IMR-90 (cell line): ENCODE measurements around the gene TMEFF1. TPM values are rescaled to one million over a fixed set of nuclear protein-coding genes. Genes with fewer than 3 reads are reported as not detected.

Experiments
- ATAC-seq: fragments of 200-7000 bp; cut with Tn5 transposase; 2 replicates; pipeline ENCODE4 v1.9.1; 2020; ENCODE audit warnings: low read depth, mild to moderate bottlenecking, moderate library complexity
- BruUV-seq: library from RNA; stranded (reverse); fragments of 400-500 nt; replicated peaks from 2 replicates; lab custom pipeline; 2021; lab: Mats Ljungman, UMichigan
- CTCF ChIA-PET: fragments of 300-600 bp; formaldehyde crosslinking; extraction: SDS; loops from one replicate; lab custom pipeline; 2021; ENCODE audit warnings: antibody characterized with exemption; lab: Yijun Ruan, JAX
- POLR2A ChIA-PET: fragments of 300-600 bp; sonication (Branson Sonifier 250); formaldehyde crosslinking; loops from one replicate; lab custom pipeline; 2022; ENCODE audit warnings: antibody characterized with exemption; ENCODE audit not compliant: unreplicated experiment; lab: Charles Lee
- DNase-seq: peaks from one replicate; pipeline ENCODE4 v3.0.0; 2013
- H2AFZ ChIP-seq: replicated peaks from 2 replicates; pipeline ENCODE3; 2013; ENCODE audit warnings: low read length, mild to moderate bottlenecking; ENCODE audit not compliant: poor library complexity
- H2AK5ac ChIP-seq: 2 replicates; pipeline ENCODE4 v1.6.1; 2013; ENCODE audit warnings: low read depth, low read length, inconsistent platforms
- H2AK9ac ChIP-seq: replicated peaks from 2 replicates; pipeline ENCODE3; 2013; ENCODE audit warnings: mild to moderate bottlenecking, low read depth, low read length, moderate library complexity; ENCODE audit not compliant: poor library complexity
- H2BK120ac ChIP-seq: 2 replicates; pipeline ENCODE4 v1.6.1; 2013; ENCODE audit warnings: low read depth, low read length, inconsistent platforms
- H2BK15ac ChIP-seq: 3 replicates; pipeline ENCODE4 v1.6.1; 2013; ENCODE audit warnings: low read depth, low read length, inconsistent platforms
- H2BK20ac ChIP-seq: 2 replicates; pipeline ENCODE4 v1.6.1; 2013; ENCODE audit warnings: low read depth, mild to moderate bottlenecking, inconsistent platforms, low read length, moderate library complexity
- H2BK5ac ChIP-seq: 2 replicates; pipeline ENCODE4 v1.6.1; 2013; ENCODE audit warnings: mild to moderate bottlenecking, low read depth, low read length, inconsistent platforms; ENCODE audit not compliant: poor library complexity, severe bottlenecking
- H3K14ac ChIP-seq: replicated peaks from 2 replicates; pipeline ENCODE4 v1.6.1; 2013; ENCODE audit warnings: low read depth, low read length, inconsistent platforms
- H3K18ac ChIP-seq: 2 replicates; pipeline ENCODE4 v1.6.1; 2013; ENCODE audit warnings: low read depth, low read length, control low read depth
- H3K23ac ChIP-seq: 2 replicates; pipeline ENCODE4 v1.6.1; 2013; ENCODE audit warnings: low read depth, low read length, inconsistent platforms
- H3K27ac ChIP-seq: 2 replicates; pipeline ENCODE4 v1.5.1; 2013; ENCODE audit warnings: mild to moderate bottlenecking, control low read depth, low read length; ENCODE audit not compliant: insufficient read depth
- H3K27me3 ChIP-seq: 2 replicates; pipeline ENCODE4 v1.6.1; 2013; ENCODE audit warnings: low read length; ENCODE audit not compliant: control insufficient read depth, insufficient read depth
- H3K36me3 ChIP-seq: 2 replicates; pipeline ENCODE4 v1.6.1; 2013; ENCODE audit warnings: low read length, mixed read lengths; ENCODE audit not compliant: control insufficient read depth, insufficient read depth
- H3K4ac ChIP-seq: 2 replicates; pipeline ENCODE4 v1.6.1; 2013; ENCODE audit warnings: low read depth, low read length, inconsistent platforms
- H3K4me1 ChIP-seq: 2 replicates; pipeline ENCODE4 v1.6.1; 2013; ENCODE audit warnings: low read length, mixed read lengths; ENCODE audit not compliant: control insufficient read depth, insufficient read depth
- H3K4me2 ChIP-seq: 2 replicates; pipeline ENCODE4 v1.6.1; 2013; ENCODE audit warnings: low read depth, mild to moderate bottlenecking, control low read depth, low read length, moderate library complexity
- H3K4me3 ChIP-seq: 2 replicates; pipeline ENCODE4 v1.5.1; 2013; ENCODE audit warnings: low read depth, mild to moderate bottlenecking, control low read depth, low read length, moderate library complexity; ENCODE audit not compliant: insufficient read depth
- H3K56ac ChIP-seq: 2 replicates; pipeline ENCODE4 v1.6.1; 2013; ENCODE audit warnings: low read length, inconsistent platforms; ENCODE audit not compliant: insufficient read depth; ENCODE audit errors: extremely low read depth
- H3K79me1 ChIP-seq, 2 experiments: 2 replicates each; pipeline ENCODE4 v1.6.1; 2013; ENCODE audit warnings: low read length in 2 of 2, inconsistent platforms in 1 of 2, low read depth in 1 of 2
- H3K9ac ChIP-seq: 2 replicates; pipeline ENCODE4 v1.6.1; 2013; ENCODE audit warnings: low read depth, low read length, control low read depth
- H3K9me1 ChIP-seq: 2 replicates; pipeline ENCODE4 v1.6.1; 2013; ENCODE audit warnings: low read length, inconsistent platforms; ENCODE audit not compliant: insufficient read depth
- H3K9me3 ChIP-seq: 2 replicates; pipeline ENCODE4 v1.6.1; 2013; ENCODE audit warnings: low read length; ENCODE audit not compliant: control insufficient read depth, insufficient read depth
- H4K20me1 ChIP-seq: 2 replicates; pipeline ENCODE4 v1.6.1; 2013; ENCODE audit warnings: low read length, inconsistent platforms; ENCODE audit not compliant: insufficient read depth
- H4K5ac ChIP-seq: 2 replicates; pipeline ENCODE4 v1.6.1; 2013; ENCODE audit warnings: mild to moderate bottlenecking, low read depth, low read length, control low read depth
- H4K8ac ChIP-seq, 2 experiments: 2 replicates each; pipeline ENCODE4 v1.6.1; 2013; ENCODE audit warnings: low read depth in 2 of 2, low read length in 2 of 2, control low read depth in 1 of 2, inconsistent platforms in 1 of 2
- H4K91ac ChIP-seq: 2 replicates; pipeline ENCODE4 v1.6.1; 2013; ENCODE audit warnings: low read depth, low read length, inconsistent platforms; ENCODE audit not compliant: insufficient read depth
- MAFK ChIP-seq: IDR thresholded peaks from 2 replicates; pipeline ENCODE4 v1.6.1; 2012; ENCODE audit warnings: low read depth, low read length, improper control_type of control experiment
- RCOR1 ChIP-seq: IDR thresholded peaks from 2 replicates; pipeline ENCODE4 v1.6.1; 2012; ENCODE audit warnings: mild to moderate bottlenecking, low read length, improper control_type of control experiment; ENCODE audit not compliant: insufficient replicate concordance
- WGBS, 2 experiments: methylation state at CpG; one replicate each; pipeline versions ENCODE4 v1.1.5 to v1.1.7; 2013; ENCODE audit warnings: missing lambda C conversion rate in 2 of 2; ENCODE audit not compliant: insufficient read length in 1 of 2; ENCODE audit errors: extremely low coverage in 2 of 2; 5-methylcytosine and 5-hydroxymethylcytosine counted together
- dilution Hi-C: fragments of 300-500 bp; cut with HindIII; formaldehyde crosslinking; loops from one replicate; pipeline ENCODE4 v1.14.3; 2018; ENCODE audit warnings: low sequenced_read_pairs; ENCODE audit not compliant: unreplicated experiment
- in situ Hi-C: fragments of 300-500 bp; cut with MboI; formaldehyde crosslinking; loops from 3 replicates; pipeline ENCODE4 v1.14.3; 2019; ENCODE audit warnings: low sequenced_read_pairs, inconsistent platforms, mixed read lengths
- intact Hi-C: fragments of 100-400 bp; cut with micrococcal nuclease; formaldehyde crosslinking; loops from 2 replicates; pipeline ENCODE4 v1.10.0; 2022
- polyA plus RNA-seq, 3 experiments: library from polyadenylated mRNA; depleted of rRNA; stranded (reverse); fragments of >200 nt; gene quantifications; 2 replicates each; pipeline ENCODE4 v1.2.3, GENCODE V29; 2012; ENCODE audit warnings: low replicate concordance in 1 of 3
- total RNA-seq: library from RNA; depleted of rRNA; stranded (reverse); fragments of >200 nt; gene quantifications from 2 replicates; pipeline ENCODE4 v1.2.3, GENCODE V29; 2012

Gene TMEFF1
- total and polyA plus RNA-seq, 2 of the 4 experiments (the other 2 are of a cell fraction), result 0.62 to 0.90 TPM

DNA sequence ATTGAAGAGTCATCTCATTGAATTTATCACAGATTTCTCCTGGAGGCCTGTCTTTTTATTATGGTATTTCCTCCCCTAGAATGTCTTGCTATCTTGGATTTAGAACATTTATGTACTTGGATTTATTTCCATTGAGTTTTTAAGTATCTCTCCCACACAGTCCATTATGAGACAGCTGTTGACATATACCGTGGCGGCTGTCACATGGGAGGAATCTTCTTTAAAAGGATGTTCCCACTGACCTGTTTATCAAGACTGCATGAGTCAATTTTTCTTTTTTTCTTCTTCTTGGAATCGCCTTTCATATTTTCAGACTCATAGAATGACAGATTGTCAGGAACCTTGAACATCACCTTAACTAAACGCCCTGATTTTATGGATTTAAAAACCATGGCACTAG is 102.1 kb downstream of the TMEFF1 start:
- Histone ChIP-seq H3K9me1 (peaks cover 6% of the 10 kb centered on the region; the same call in 1 of the 2 replicates), H3K79me1 (peaks cover 3 to 4% of the 10 kb centered on the region in 2 experiments; a peak in 2 of 4 replicates), H2BK5ac (no peak overlapping the region), H3K36me3 (no peaks in the 10 kb centered on the region), H3K23ac (no peak overlapping the region), H2BK15ac (no peak overlapping the region), H4K20me1 (no peaks in the 10 kb centered on the region), H3K18ac (no peak overlapping the region; the same call in 1 of the 2 replicates), H3K14ac (0 out of 2 replicates have a peak overlapping the region, but pooled peaks have one; percentile 18), H3K4me1 (peaks cover 12% of the 10 kb centered on the region), H2AK9ac (no peak overlapping the region), H2BK20ac (no peak overlapping the region), H2AFZ (no peak overlapping the region), H3K9me3 (no peaks in the 10 kb centered on the region), H3K9ac (no peak overlapping the region), H3K27ac (no peak overlapping the region), H3K27me3 (no peaks in the 10 kb centered on the region), H2AK5ac (no peak overlapping the region), H3K4ac (no peak overlapping the region; the same call in 1 of the 2 replicates), H3K4me3 (no peak overlapping the region), H4K8ac (no peak overlapping the region), H3K4me2 (no peak overlapping the region), H3K56ac (no peak overlapping the region), H4K5ac (no peak overlapping the region), H4K91ac (no peak overlapping the region; the same call in 1 of the 2 replicates), H2BK120ac (no peak overlapping the region)
- POLR2A ChIA-PET, result no interaction called here
- CTCF ChIA-PET, result no interaction called here
- ATAC-seq (no peak), DNase-seq (no peak)
- WGBS, 2 experiments, result no CpG with 5 or more reads among the region's 4 CpGs
- TF ChIP-seq RCOR1 (no peak), MAFK (no peak)
- intact Hi-C loops, result no loop called here
- BruUV-seq, result no TSS peak
- in situ Hi-C loops, result loop anchor here (25.0 kb wide), 2 partner anchors 538 to 1388 kb away; no protein-coding TSS in a partner anchor
- dilution Hi-C loops, result no loop called here
